Aorta (tissue), 5 donors: ENCODE data around the gene SKP1. TPM values are rescaled to one million over a fixed set of nuclear protein-coding genes. Genes with fewer than 3 reads are reported as not detected.

Experiments used
- ATAC-seq: fragments of 200-7000 bp; cut with Tn5 transposase; one replicate; pipeline ENCODE4 v1.9.1; 2022; ENCODE audit warnings: moderate library complexity; ENCODE audit not compliant: low FRiP score
- DNase-seq, 2 donors: peaks; one replicate each; pipeline ENCODE4 v3.0.0-alpha.2; 2020
- H3K27ac ChIP-seq, 2 donors: one replicate each; pipeline ENCODE4 v1.5.1; 2013; ENCODE audit warnings: low read length in 2 of 2, mild to moderate bottlenecking in 2 of 2, moderate library complexity in 2 of 2, control low read depth in 1 of 2, inconsistent platforms in 1 of 2, low read depth in 1 of 2
- H3K27me3 ChIP-seq, 2 donors: one replicate each; pipeline ENCODE4 v1.6.1; 2013; ENCODE audit warnings: control low read depth in 1 of 2, low read length in 1 of 2, mild to moderate bottlenecking in 1 of 2, moderate library complexity in 1 of 2; ENCODE audit not compliant: insufficient read depth in 2 of 2, control insufficient read depth in 1 of 2
- H3K36me3 ChIP-seq, 2 donors: one replicate each; pipeline ENCODE4 v1.6.1; 2013; ENCODE audit warnings: control low read depth in 1 of 2, low read length in 1 of 2, mild to moderate bottlenecking in 1 of 2; ENCODE audit not compliant: insufficient read depth in 2 of 2, control insufficient read depth in 1 of 2
- H3K4me1 ChIP-seq, 2 donors: one replicate each; pipeline ENCODE4 v1.6.1; 2013; ENCODE audit warnings: low read length in 2 of 2, control low read depth in 1 of 2, mild to moderate bottlenecking in 1 of 2, moderate library complexity in 1 of 2; ENCODE audit not compliant: insufficient read depth in 2 of 2, control insufficient read depth in 1 of 2
- H3K4me3 ChIP-seq, 2 donors: one replicate each; pipeline ENCODE4 v1.5.1; 2013; ENCODE audit warnings: low read length in 2 of 2, control low read depth in 1 of 2, mild to moderate bottlenecking in 1 of 2
- H3K9me3 ChIP-seq: one replicate; pipeline ENCODE4 v1.6.1; 2013; ENCODE audit warnings: mild to moderate bottlenecking, low read length; ENCODE audit not compliant: control insufficient read depth
- WGBS, 2 donors: extraction: QIAGEN DNeasy Blood & Tissue Kit; methylation state at CpG; one replicate each; pipeline ENCODE4 v1.1.7; 2013; 5-methylcytosine and 5-hydroxymethylcytosine counted together
- intact Hi-C, 2 donors: fragments of 100-400 bp; cut with DNase I; formaldehyde crosslinking; loops; one replicate each; pipeline versions ENCODE4 v1.14.2 to v1.15.0; 2022
- polyA plus RNA-seq, 2 donors: library from polyadenylated mRNA; stranded (reverse); fragments of 200-250 nt; gene quantifications; one replicate each; pipeline ENCODE4 v1.2.3, GENCODE V29; 2013
- total RNA-seq, 2 donors: library from RNA; stranded (reverse); fragmentation: NEBNext Ultra II Directional; extraction: Animal tissue kit (Norgen Biotek cat#: 25700); gene quantifications; one replicate each; pipeline ENCODE4 v1.2.1, GENCODE V29; 2021
- donor health status: healthy with polysubstance abuse.
- donor health status: Bipolar disorder and iron deficiency.
- donor health status: DM: no; HTN: no; CAD: no.
- donor health status: DM: no; HTN: no; CAD: no.
- donor health status: DM: yes; HTN: yes; CAD: no.

Gene SKP1
- total and polyA plus RNA-seq, 4 donors = 304 to 1,152 (median 513) TPM

- Histone ChIP-seq H3K4me3 (no peak overlapping the region), H3K27ac (no peak overlapping the region), H3K36me3 (peaks cover 7 to 9% of the 10 kb centered on the region in 2 donors), H3K9me3 (no peaks in the 10 kb centered on the region), H3K4me1 (no peaks in the 10 kb centered on the region), H3K27me3 (no peaks in the 10 kb centered on the region)
- no peak for DNase-seq
- intact Hi-C loops = loop anchor here in 1 of 2 donors (10.0 kb wide), 1 partner anchor 1034 kb away; no protein-coding TSS in a partner anchor
- WGBS, 2 donors = 24 to 31% methylated on average over 2 of the region's 2 CpGs
- ATAC-seq = no peak
Measured at GRCh38 chr5:134148316-134148715, 28.4 kb downstream of the SKP1 start.

DNA sequence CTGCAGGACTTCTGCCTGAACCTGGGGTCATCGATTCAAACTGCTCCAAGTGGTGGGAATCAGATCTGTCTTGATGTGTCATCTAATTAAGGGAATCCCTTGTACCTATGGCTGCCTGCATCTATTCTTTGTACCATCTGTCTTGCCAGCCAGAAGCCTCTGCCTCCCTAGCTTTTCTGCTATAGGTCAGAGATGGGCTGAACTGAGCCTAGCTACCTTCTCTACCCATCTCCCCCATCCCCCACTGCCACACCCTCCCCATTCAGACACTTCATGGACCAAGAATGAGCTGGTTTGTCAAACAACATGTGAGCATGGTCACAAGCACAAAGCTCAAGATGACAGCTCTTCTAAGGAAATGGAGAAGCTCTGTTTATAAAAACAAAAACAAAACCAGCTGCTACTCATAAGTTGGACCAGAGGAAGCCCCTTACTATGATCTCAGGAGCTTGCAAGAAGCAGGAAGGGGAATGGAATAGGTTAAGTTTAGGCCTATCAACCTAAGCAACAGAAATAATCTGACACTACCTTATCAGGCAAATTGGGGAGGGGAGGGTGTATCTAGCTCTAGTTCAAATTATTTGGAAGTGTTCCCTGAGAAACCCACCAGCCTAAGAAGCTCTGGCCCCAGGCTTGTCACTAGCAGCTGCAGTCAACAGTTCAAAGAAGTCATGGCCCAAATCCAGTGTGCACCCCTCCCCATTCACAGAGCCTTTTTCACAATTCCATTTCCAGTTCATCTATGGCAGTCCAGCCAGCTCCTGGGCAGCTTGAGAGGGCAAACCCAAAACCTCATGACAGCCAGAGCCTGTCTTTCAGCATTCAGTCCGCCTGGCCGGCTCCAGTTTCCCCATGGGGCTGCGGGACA, 29.9 kb downstream of the SKP1 start:
- H3K27me3 ChIP-seq = no peaks in the 10 kb centered on the region
- H3K9me3 ChIP-seq = no peaks in the 10 kb centered on the region
- no peak for DNase-seq
- ATAC-seq = no peak
- H3K27ac ChIP-seq = no peak overlapping the region
- no peaks in the 10 kb centered on the region for H3K4me1 ChIP-seq
- WGBS, 2 donors = 82 to 87% methylated on average over 4 of the region's 4 CpGs
- no peak overlapping the region for H3K4me3 ChIP-seq
- peaks cover 6 to 9% of the 10 kb centered on the region in 2 donors for H3K36me3 ChIP-seq
- intact Hi-C loops = loop anchor here in 1 of 2 donors (10.0 kb wide), 1 partner anchor 1032 kb away; no protein-coding TSS in a partner anchor

DNA sequence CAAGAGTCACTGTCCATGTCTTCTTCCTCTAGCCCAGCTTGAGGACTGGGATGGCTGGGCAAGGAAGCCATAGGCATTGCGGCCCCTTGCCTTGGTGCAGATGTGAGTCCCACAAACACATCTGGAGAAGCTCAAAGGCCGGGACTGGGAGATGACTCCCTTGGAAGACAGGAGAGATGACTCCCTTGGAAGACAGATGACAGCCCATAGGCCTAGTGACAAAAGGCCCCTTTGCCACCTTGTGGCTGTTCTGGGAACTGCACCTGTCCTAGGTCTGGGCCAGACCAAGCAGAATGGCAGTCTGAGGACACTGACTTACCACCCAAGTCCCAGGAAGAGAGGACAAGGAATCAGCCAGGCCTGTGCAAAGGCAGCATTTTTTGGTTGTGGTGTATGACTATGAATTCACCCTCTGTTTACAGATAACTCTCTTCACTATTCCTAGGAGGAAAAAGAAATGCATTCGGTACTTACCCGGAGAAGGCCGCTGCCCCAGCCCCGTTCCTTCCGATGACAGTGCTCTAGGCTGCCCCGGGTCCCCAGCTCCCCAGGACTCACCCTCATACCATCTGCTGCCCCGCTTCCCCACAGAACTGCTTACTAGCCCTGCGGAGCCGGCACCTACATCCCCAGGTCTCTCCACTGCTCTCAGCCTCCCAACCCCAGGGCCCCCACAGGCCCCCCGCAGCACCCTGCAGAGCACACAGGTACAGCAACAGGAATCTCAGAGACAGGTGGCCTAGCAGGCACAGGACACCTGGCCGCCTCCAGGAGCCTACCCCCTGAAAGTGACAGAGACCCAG, 30.8 kb downstream of the SKP1 start:
- WGBS, 2 donors = 86 to 88% methylated on average over 13 of the region's 13 CpGs
- intact Hi-C loops = loop anchor here in 1 of 2 donors (10.0 kb wide), 1 partner anchor 1031 kb away; no protein-coding TSS in a partner anchor
- no peak overlapping the region for H3K4me3 ChIP-seq
- no peak overlapping the region for H3K27ac ChIP-seq
- H3K36me3 ChIP-seq = peaks cover 3 to 6% of the 10 kb centered on the region in 2 donors
- ATAC-seq (peak; percentile 77), DNase-seq (peak; percentile 82 to 91)
- no peaks in the 10 kb centered on the region for H3K4me1 ChIP-seq
- H3K27me3 ChIP-seq = no peaks in the 10 kb centered on the region
- H3K9me3 ChIP-seq = no peaks in the 10 kb centered on the region

DNA sequence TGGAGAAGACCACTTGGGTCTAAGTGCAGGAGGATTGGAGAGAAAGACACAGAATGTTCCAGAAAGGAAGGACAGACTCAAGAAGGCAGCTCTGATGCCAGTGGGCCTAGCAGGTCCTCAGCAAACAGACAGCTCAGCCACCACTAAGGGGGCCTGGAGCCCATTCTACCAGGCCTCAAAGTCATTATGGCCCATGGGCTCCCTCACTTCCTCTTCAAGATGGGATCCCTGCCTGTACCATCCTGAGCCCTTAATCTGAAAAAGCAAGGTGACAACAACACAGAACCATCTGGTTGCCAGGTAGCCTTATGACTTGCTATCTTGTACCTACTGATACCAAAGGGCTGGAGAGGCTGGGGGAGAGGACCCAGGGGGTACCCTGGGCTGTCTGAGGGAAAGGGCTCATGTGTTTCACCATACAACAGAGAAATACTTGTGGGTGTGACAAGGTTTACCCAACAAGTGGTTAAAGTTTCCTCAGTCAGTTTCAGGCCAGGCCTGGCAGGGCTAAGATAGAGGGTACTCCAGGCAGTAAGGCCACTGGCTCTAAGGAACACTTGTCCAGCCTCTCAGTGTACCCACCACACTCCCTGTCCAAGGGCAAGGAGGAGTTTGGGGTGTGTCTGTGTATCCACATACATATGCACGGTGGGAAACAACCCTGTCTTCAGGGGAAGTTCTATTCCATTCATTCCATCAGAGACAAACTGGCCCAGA, 31.6 kb downstream of the SKP1 start:
- Histone ChIP-seq H3K27ac (no peak overlapping the region), H3K27me3 (no peaks in the 10 kb centered on the region), H3K9me3 (no peaks in the 10 kb centered on the region), H3K4me3 (no peak overlapping the region), H3K4me1 (no peaks in the 10 kb centered on the region), H3K36me3 (peaks cover 0 to 6% of the 10 kb centered on the region in 2 donors)
- no peak for DNase-seq
- intact Hi-C loops = loop anchor here in 1 of 2 donors (10.0 kb wide), 1 partner anchor 1030 kb away; no protein-coding TSS in a partner anchor
- ATAC-seq = no peak
- WGBS, 2 donors = 62 to 76% methylated on average over 1 of the region's 1 CpG

DNA sequence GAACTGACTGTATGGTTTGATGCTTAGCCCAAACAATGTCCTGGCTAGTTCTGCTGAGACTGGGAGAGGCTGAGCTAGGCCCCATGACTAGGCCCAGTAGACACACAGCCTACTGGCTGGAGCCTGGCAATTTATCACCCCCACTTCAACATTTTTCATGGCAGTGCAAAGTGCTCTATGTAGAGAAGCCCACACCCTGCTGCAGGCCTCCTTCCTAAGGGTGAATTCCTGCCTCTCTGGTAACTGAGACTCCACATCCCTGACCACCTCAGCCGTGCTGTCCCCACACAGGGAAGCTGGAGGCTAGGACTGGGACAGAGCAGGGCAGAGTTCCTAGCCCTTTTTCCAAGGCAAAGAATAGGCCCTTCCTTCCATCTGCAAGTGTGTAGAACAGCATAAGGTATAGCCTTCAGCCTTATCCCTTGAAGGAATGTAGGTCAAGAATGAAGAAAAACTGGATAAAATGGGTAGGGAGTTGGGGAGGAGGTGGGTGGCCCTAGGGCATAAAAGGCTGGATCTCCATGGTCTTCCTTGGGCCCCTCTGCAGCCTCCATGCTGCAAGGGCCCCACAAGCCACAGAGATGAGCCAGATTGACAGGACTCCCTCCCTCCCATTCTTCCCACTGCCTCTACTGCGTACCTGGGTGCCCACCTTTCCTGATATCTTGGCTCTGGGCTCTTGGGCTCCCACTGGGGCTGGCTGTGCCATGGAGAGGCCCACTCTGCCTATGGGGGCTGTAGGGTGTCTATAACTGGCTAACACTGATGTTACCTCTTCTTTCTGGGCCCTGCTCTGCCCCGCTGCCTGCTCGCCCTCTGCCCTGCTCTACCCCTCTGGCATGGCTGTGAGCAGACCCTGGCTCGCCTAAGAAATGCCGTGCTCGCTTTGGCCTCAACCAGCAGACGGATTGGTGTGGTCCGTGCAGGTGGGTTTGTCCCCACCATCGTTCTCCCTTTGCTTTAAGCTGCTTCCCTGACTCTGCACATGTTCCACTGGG, 32.5 kb downstream of the SKP1 start:
- no peak overlapping the region for H3K4me3 ChIP-seq
- intact Hi-C loops = loop anchor here (5.0 to 10.0 kb wide), 2 partner anchors 42 to 1029 kb away; no protein-coding TSS in a partner anchor
- DNase-seq (peak in 1 of 2 donors; percentile 47), ATAC-seq (no peak)
- peaks cover 0 to 1% of the 10 kb centered on the region in 2 donors for H3K36me3 ChIP-seq
- no peak overlapping the region for H3K27ac ChIP-seq
- H3K9me3 ChIP-seq = no peaks in the 10 kb centered on the region
- no peaks in the 10 kb centered on the region for H3K27me3 ChIP-seq
- no peaks in the 10 kb centered on the region for H3K4me1 ChIP-seq
- WGBS, 2 donors = 92 to 97% methylated on average over 10 of the region's 10 CpGs

DNA sequence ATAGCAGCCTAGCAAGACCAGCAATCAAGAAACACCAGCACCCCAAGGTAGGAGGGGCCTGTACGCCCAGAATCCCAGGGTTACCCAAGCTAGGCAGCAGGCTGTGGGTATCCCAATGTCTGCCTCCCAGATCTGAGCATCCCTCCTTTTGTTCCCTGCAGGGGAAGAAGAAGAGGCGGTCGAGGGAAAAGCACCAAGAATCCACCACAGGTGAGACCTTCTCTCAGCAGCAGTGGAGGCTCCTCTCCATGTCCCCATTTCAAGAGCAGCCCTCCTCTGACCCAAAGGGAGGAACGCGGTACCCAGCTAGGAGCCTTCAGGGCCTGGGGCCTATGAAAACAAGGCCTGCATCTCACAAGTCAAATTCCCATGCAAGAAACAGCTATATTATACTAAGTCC, 33.3 kb downstream of the SKP1 start:
- intact Hi-C loops = loop anchor here (5.0 to 10.0 kb wide), 2 partner anchors 41 to 1029 kb away; no protein-coding TSS in a partner anchor
- H3K4me3 ChIP-seq = no peak overlapping the region
- ATAC-seq = no peak
- H3K4me1 ChIP-seq = no peaks in the 10 kb centered on the region
- no peaks in the 10 kb centered on the region for H3K27me3 ChIP-seq
- no peaks in the 10 kb centered on the region for H3K9me3 ChIP-seq
- H3K27ac ChIP-seq = no peak overlapping the region
- 84 to 93% methylated on average over 5 of the region's 5 CpGs for WGBS, 2 donors
- H3K36me3 ChIP-seq = no peaks in the 10 kb centered on the region
- DNase-seq = no peak

- Histone ChIP-seq H3K9me3 (no peaks in the 10 kb centered on the region), H3K27ac (no peak overlapping the region), H3K36me3 (no peaks in the 10 kb centered on the region), H3K4me3 (no peak overlapping the region), H3K27me3 (no peaks in the 10 kb centered on the region), H3K4me1 (no peaks in the 10 kb centered on the region)
- no peak for DNase-seq
- intact Hi-C loops = loop anchor here (5.0 to 10.0 kb wide), 2 partner anchors 41 to 1028 kb away; no protein-coding TSS in a partner anchor
- ATAC-seq = no peak
- 91 to 92% methylated on average over 12 of the region's 12 CpGs for WGBS, 2 donors
Measured at GRCh38 chr5:134142806-134143205, 33.9 kb downstream of the SKP1 start.
